H1 (cell line): ENCODE results near the gene CCDC184. TPM values are rescaled to one million over a fixed set of nuclear protein-coding genes. Genes with fewer than 3 reads are reported as not detected.

Experiments
- CTCF ChIA-PET: fragments of 300-600 bp; sonication (Branson Sonifier 250); formaldehyde crosslinking; loops from one replicate; lab custom pipeline; 2021; ENCODE audit not compliant: partially characterized antibody; lab: Charles Lee
- POLR2A ChIA-PET: fragments of 300-600 bp; sonication (Branson Sonifier 250); formaldehyde crosslinking; loops from one replicate; lab custom pipeline; 2021; ENCODE audit warnings: inconsistent platforms; ENCODE audit not compliant: partially characterized antibody; lab: Charles Lee
- DNase-seq, 2 experiments: peaks; one replicate each; pipeline versions ENCODE4 v3.0.0 to v3.0.0-alpha.2; 2010 to 2022; ENCODE audit warnings: low spot score in 2 of 2, low read depth in 1 of 2, mixed read lengths in 1 of 2
- FAIRE-seq: peaks from 2 replicates; lab custom pipeline; 2011; peaks lifted over from hg19 to GRCh38; lab: Jason Lieb, UNC
- H2AFZ ChIP-seq: 2 replicates; pipeline ENCODE4 v1.8.1; 2012; ENCODE audit warnings: low read length, inconsistent platforms
- H2AK5ac ChIP-seq: 2 replicates; pipeline ENCODE4 v1.6.1; 2013; ENCODE audit warnings: low read depth, low read length
- H2BK120ac ChIP-seq: replicated peaks from 2 replicates; pipeline ENCODE3; 2013; ENCODE audit warnings: low read depth, low read length, inconsistent platforms
- H2BK12ac ChIP-seq: 2 replicates; pipeline ENCODE4 v1.6.1; 2013; ENCODE audit warnings: low read depth, low read length
- H2BK15ac ChIP-seq: 2 replicates; pipeline ENCODE4 v1.6.1; 2013; ENCODE audit warnings: low read length
- H2BK20ac ChIP-seq: 2 replicates; pipeline ENCODE4 v1.6.1; 2013; ENCODE audit warnings: low read length
- H2BK5ac ChIP-seq: 2 replicates; pipeline ENCODE4 v1.6.1; 2013; ENCODE audit warnings: low read depth, low read length
- H3K14ac ChIP-seq: 2 replicates; pipeline ENCODE4 v1.6.1; 2013; ENCODE audit warnings: inconsistent platforms; ENCODE audit not compliant: insufficient read length
- H3K18ac ChIP-seq: 2 replicates; pipeline ENCODE4 v1.6.1; 2013; ENCODE audit warnings: low read length; ENCODE audit errors: extremely low read depth
- H3K23ac ChIP-seq: 2 replicates; pipeline ENCODE4 v1.6.1; 2013; ENCODE audit warnings: inconsistent platforms; ENCODE audit not compliant: insufficient read length
- H3K23me2 ChIP-seq: 2 replicates; pipeline ENCODE4 v1.6.1; 2013; ENCODE audit warnings: low read depth, low read length
- H3K27ac ChIP-seq: 2 replicates; pipeline ENCODE4 v1.6.1; 2011; ENCODE audit warnings: low read depth, low read length, inconsistent platforms
- H3K27me3 ChIP-seq, 4 experiments: replicated peaks in 1 of 4; 1 replicate in 1 of 4; 2 replicates in 3 of 4; pipeline versions ENCODE4 v1.6.1 to v1.8.1; 2011 to 2013; ENCODE audit warnings: low read length in 3 of 4, mild to moderate bottlenecking in 3 of 4, inconsistent platforms in 2 of 4, mixed read lengths in 2 of 4, moderate library complexity in 1 of 4; ENCODE audit not compliant: control insufficient read depth in 3 of 4, insufficient read depth in 3 of 4; ENCODE audit errors: extremely low read depth in 1 of 4
- H3K36me3 ChIP-seq, 4 experiments: 2 replicates each; pipeline versions ENCODE4 v1.6.1 to v1.8.1; 2011 to 2013; ENCODE audit warnings: mild to moderate bottlenecking in 4 of 4, low read length in 3 of 4, moderate library complexity in 2 of 4, control low read depth in 1 of 4, inconsistent platforms in 1 of 4; ENCODE audit not compliant: insufficient read depth in 4 of 4, control insufficient read depth in 2 of 4
- H3K4ac ChIP-seq: replicated peaks from 2 replicates; pipeline ENCODE3; 2013; ENCODE audit warnings: low read length, low read depth, mixed read lengths, inconsistent platforms; ENCODE audit not compliant: insufficient read length
- H3K4me1 ChIP-seq, 4 experiments: replicated peaks in 1 of 4; 1 replicate in 1 of 4; 2 replicates in 3 of 4; pipeline versions ENCODE4 v1.6.1 to v1.8.1; 2011 to 2013; ENCODE audit warnings: low read length in 3 of 4, inconsistent platforms in 2 of 4, mixed read lengths in 1 of 4; ENCODE audit not compliant: insufficient read depth in 4 of 4, control insufficient read depth in 3 of 4
- H3K4me2 ChIP-seq, 2 experiments: 2 replicates each; pipeline versions ENCODE4 v1.6.1 to v1.8.1; 2011 to 2013; ENCODE audit warnings: low read depth in 2 of 2, low read length in 2 of 2, control low read depth in 1 of 2, inconsistent platforms in 1 of 2, mild to moderate bottlenecking in 1 of 2; ENCODE audit not compliant: insufficient read depth in 1 of 2
- H3K4me3 ChIP-seq, 4 experiments: fragments of 200-600, 300-600 bp in 1 of 4; sonication (generic), shearing (Covaris generic), sonication (Bioruptor Twin) in 1 of 4; 2 replicates each; pipeline versions ENCODE4 v1.5.1 to v1.8.1; 2011 to 2016; ENCODE audit warnings: low read length in 4 of 4, low read depth in 3 of 4, control low read depth in 2 of 4, inconsistent platforms in 2 of 4, mild to moderate bottlenecking in 2 of 4, mixed read lengths in 1 of 4, moderate library complexity in 1 of 4; ENCODE audit not compliant: insufficient read depth in 2 of 4; ENCODE audit errors: extremely low read depth in 1 of 4
- H3K56ac ChIP-seq: replicated peaks from 2 replicates; pipeline ENCODE3; 2013; ENCODE audit warnings: low read depth, mild to moderate bottlenecking, mixed read lengths, low read length, inconsistent platforms; ENCODE audit not compliant: insufficient read length
- H3K79me1 ChIP-seq: 2 replicates; pipeline ENCODE4 v1.6.1; 2013; ENCODE audit warnings: low read depth, low read length, control low read depth
- H3K79me2 ChIP-seq, 2 experiments: 2 replicates each; pipeline versions ENCODE4 v1.6.1 to v1.8.1; 2012 to 2013; ENCODE audit warnings: low read length in 2 of 2, mild to moderate bottlenecking in 2 of 2, inconsistent platforms in 1 of 2; ENCODE audit not compliant: insufficient read depth in 2 of 2, control insufficient read depth in 1 of 2
- H3K9ac ChIP-seq, 4 experiments: replicated peaks in 1 of 4; 1 replicate in 1 of 4; 2 replicates in 3 of 4; pipeline versions ENCODE4 v1.6.1 to v1.8.1; 2011 to 2013; ENCODE audit warnings: low read depth in 3 of 4, low read length in 3 of 4, control low read depth in 2 of 4, mild to moderate bottlenecking in 2 of 4, moderate library complexity in 2 of 4, inconsistent platforms in 1 of 4; ENCODE audit errors: extremely low read depth in 1 of 4
- H3K9me3 ChIP-seq, 2 experiments: 2 replicates each; pipeline versions ENCODE4 v1.6.1 to v1.8.1; 2012 to 2013; ENCODE audit warnings: mild to moderate bottlenecking in 2 of 2, moderate library complexity in 2 of 2, control low read depth in 1 of 2, inconsistent platforms in 1 of 2, low read depth in 1 of 2, low read length in 1 of 2, mixed read lengths in 1 of 2; ENCODE audit not compliant: insufficient read depth in 2 of 2
- H4K20me1 ChIP-seq, 2 experiments: replicated peaks in 1 of 2; 2 replicates each; pipeline versions ENCODE3 to v1.8.1; 2011 to 2013; ENCODE audit warnings: inconsistent platforms in 2 of 2, low read length in 2 of 2, mild to moderate bottlenecking in 1 of 2; ENCODE audit not compliant: insufficient read depth in 2 of 2, control insufficient read depth in 1 of 2
- H4K5ac ChIP-seq: 2 replicates; pipeline ENCODE4 v1.6.1; 2013; ENCODE audit warnings: low read length, low read depth, mixed read lengths, inconsistent platforms; ENCODE audit not compliant: insufficient read length
- H4K8ac ChIP-seq: 2 replicates; pipeline ENCODE4 v1.8.0; 2013; ENCODE audit warnings: mild to moderate bottlenecking, moderate library complexity, low read length, inconsistent platforms; ENCODE audit not compliant: insufficient read depth; ENCODE audit errors: extremely low read depth
- H4K91ac ChIP-seq: replicated peaks from 2 replicates; pipeline ENCODE3; 2013; ENCODE audit warnings: low read length, mixed read lengths, inconsistent platforms; ENCODE audit not compliant: insufficient read length
- BCL11A ChIP-seq, 2 experiments: IDR thresholded peaks; one replicate each; pipeline ENCODE4 v1.6.1; 2011; ENCODE audit warnings: low read depth in 2 of 2, low read length in 2 of 2, mild to moderate bottlenecking in 2 of 2
- CEBPB ChIP-seq: IDR thresholded peaks from 2 replicates; pipeline ENCODE4 v1.6.1; 2012; ENCODE audit warnings: low read depth, low read length
- EGR1 ChIP-seq: IDR thresholded peaks from 2 replicates; pipeline ENCODE4 v1.6.1; 2011; ENCODE audit warnings: low read depth, low read length, borderline replicate concordance
- EP300 ChIP-seq, 2 experiments: IDR thresholded peaks; 1 replicate in 1 of 2; 2 replicates in 1 of 2; pipeline ENCODE4 v1.6.1; 2011 to 2012; ENCODE audit warnings: low read depth in 2 of 2, low read length in 2 of 2, mild to moderate bottlenecking in 2 of 2, borderline replicate concordance in 1 of 2, inconsistent platforms in 1 of 2, moderate library complexity in 1 of 2
- GTF2F1 ChIP-seq: IDR thresholded peaks from 2 replicates; pipeline ENCODE4 v1.6.1; 2012; ENCODE audit warnings: low read depth, low read length, improper control_type of control experiment, borderline replicate concordance
- JUN ChIP-seq: IDR thresholded peaks from 2 replicates; pipeline ENCODE4 v1.6.1; 2011; ENCODE audit warnings: low read depth, mild to moderate bottlenecking, improper control_type of control experiment, low read length
- KDM1A ChIP-seq: fragments of 200-600, 300-600 bp; sonication (generic); IDR thresholded peaks from 2 replicates; pipeline ENCODE4 v1.7.1; 2016; ENCODE audit warnings: mild to moderate bottlenecking, low read length, borderline replicate concordance
- RNF2 ChIP-seq: fragments of 200-900, 300-1000 bp; sonication (generic); IDR thresholded peaks from 2 replicates; pipeline ENCODE4 v1.7.1; 2016; ENCODE audit warnings: borderline replicate concordance, low read depth, mild to moderate bottlenecking, antibody characterized with exemption, low read length; ENCODE audit not compliant: poor library complexity, severe bottlenecking; ENCODE audit errors: missing control alignments
- SAP30 ChIP-seq: fragments of 300-600 bp; sonication (generic); IDR thresholded peaks from 2 replicates; pipeline ENCODE4 v1.7.1; 2012; ENCODE audit warnings: low read length, moderate library complexity, mild to moderate bottlenecking, inconsistent platforms; ENCODE audit not compliant: insufficient read depth, insufficient replicate concordance
- SIN3A ChIP-seq, 2 experiments: IDR thresholded peaks in 1 of 2; conservative IDR thresholded peaks in 1 of 2; 2 replicates each; pipeline ENCODE4 v1.6.1; 2011 to 2012; ENCODE audit warnings: low read length in 2 of 2, improper control_type of control experiment in 1 of 2, low read depth in 1 of 2, mild to moderate bottlenecking in 1 of 2
- SP4 ChIP-seq: IDR thresholded peaks from 2 replicates; pipeline ENCODE4 v1.6.1; 2012; ENCODE audit warnings: low read length, inconsistent platforms
- TBP ChIP-seq: IDR thresholded peaks from 2 replicates; pipeline ENCODE4 v1.6.1; 2011; ENCODE audit warnings: low read depth, low read length, improper control_type of control experiment
- YY1 ChIP-seq: IDR thresholded peaks from 2 replicates; pipeline ENCODE4 v1.6.1; 2011; ENCODE audit warnings: low read depth, mild to moderate bottlenecking, low read length
- ZNF274 ChIP-seq: IDR thresholded peaks from 2 replicates; pipeline ENCODE4 v1.7.0; 2012; ENCODE audit warnings: low read length, borderline replicate concordance; ENCODE audit errors: extremely low read depth
- polyA plus RNA-seq, 7 experiments: library from polyadenylated mRNA; depleted of rRNA in 3 of 7; stranded (reverse) in 5 of 7; unstranded in 2 of 7; fragments of >200 nt in 5 of 7; fragments of 200-250 nt in 2 of 7; gene quantifications; 1 replicate in 5 of 7; 2 replicates in 1 of 7; 4 replicates in 1 of 7; pipeline versions ENCODE4 v1.2.1 to v1.2.3, GENCODE V29; 2011 to 2013; ENCODE audit warnings: missing spikeins in 2 of 7, mixed read lengths in 2 of 7
- total RNA-seq: library from RNA; stranded (reverse); fragmentation: NEBNext Ultra II Directional; extraction: Animal tissue kit (Norgen Biotek cat#: 25700); gene quantifications from 2 replicates; pipeline ENCODE4 v1.2.1, GENCODE V29; 2021
- TF ChIP-seq, protein P1 (sequence below): IDR thresholded peaks from 2 replicates; pipeline ENCODE4 v1.6.1; 2012; ENCODE audit warnings: inconsistent platforms

Gene CCDC184
- total and polyA plus RNA-seq, 2 of the 8 experiments (the other 6 are each of a cell fraction or from before 2014, with no cell fraction given): 2.2 to 3.0 TPM

DNA sequence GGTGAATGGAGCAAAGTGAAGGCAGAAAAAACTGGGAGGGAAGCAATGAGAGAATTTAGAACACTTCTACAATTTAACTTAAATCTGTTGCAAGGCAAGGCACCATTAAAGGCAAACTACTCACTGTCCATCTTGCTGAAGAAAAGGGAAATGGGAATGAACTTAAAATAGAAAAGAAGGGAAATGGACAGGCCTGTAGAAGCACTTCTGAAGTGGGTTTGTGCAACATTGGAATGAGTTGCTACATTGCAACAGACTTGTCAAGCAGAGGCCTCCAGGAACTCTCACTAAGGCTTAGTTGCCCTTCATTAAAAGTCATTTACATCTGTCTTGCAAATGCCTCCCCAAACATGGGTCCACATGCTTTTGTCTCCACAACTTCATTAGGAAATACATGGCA, 33.3 kb downstream of the CCDC184 start:
- H3K18ac ChIP-seq: no peak overlapping the region
- H3K27me3 ChIP-seq: no peaks in the 10 kb centered on the region; a peak in 1 of 7 replicates
- FAIRE-seq (no peak), DNase-seq (no peak)
- no peak overlapping the region for H4K91ac ChIP-seq
- H2BK12ac ChIP-seq: no peak overlapping the region
- no peak overlapping the region for H2BK15ac ChIP-seq
- H2BK5ac ChIP-seq: no peak overlapping the region
- no peak overlapping the region for H3K14ac ChIP-seq
- no peaks in the 10 kb centered on the region for H3K79me1 ChIP-seq
- no peak overlapping the region for H3K27ac ChIP-seq
- H3K9me3 ChIP-seq: no peaks in the 10 kb centered on the region
- no peak overlapping the region for H3K4ac ChIP-seq
- no peak overlapping the region for H2BK20ac ChIP-seq
- H3K79me2 ChIP-seq: no peaks in the 10 kb centered on the region
- no peaks in the 10 kb centered on the region for H4K20me1 ChIP-seq
- H4K8ac ChIP-seq: no peak overlapping the region
- no peak overlapping the region for H2AK5ac ChIP-seq
- no peak overlapping the region for H3K4me2 ChIP-seq
- no peaks in the 10 kb centered on the region for H3K36me3 ChIP-seq
- H2BK120ac ChIP-seq: no peak overlapping the region
- H3K23me2 ChIP-seq: no peaks in the 10 kb centered on the region
- H3K23ac ChIP-seq: no peak overlapping the region
- no peak overlapping the region for H3K56ac ChIP-seq
- no peak overlapping the region for H3K9ac ChIP-seq
- no peak overlapping the region for H2AFZ ChIP-seq
- ChIA-PET POLR2A (no interaction called here), CTCF (no interaction called here)
- no peak overlapping the region for H4K5ac ChIP-seq
- H3K4me3 ChIP-seq: no peak overlapping the region
- no peaks in the 10 kb centered on the region for H3K4me1 ChIP-seq
- TF ChIP-seq RNF2: no peak
- TF ChIP-seq SP4: no peak
- no peak for TF ChIP-seq SAP30
- no peak for TF ChIP-seq KDM1A
- no peak for TF ChIP-seq TBP
- no peak for TF ChIP-seq SIN3A (conservative IDR thresholded peaks at IDR 0.05 in 1 of 2, IDR thresholded peaks at IDR 0.05 in 1 of 2; ENCODE audit: low read depth in 1 of 2, low read length in 2 of 2)
- TF ChIP-seq YY1: no peak
- TF ChIP-seq EGR1: no peak
- no peak for TF ChIP-seq ZNF274
- no peak for TF ChIP-seq BCL11A (IDR thresholded peaks at IDR 0.05; ENCODE audit: low read depth in 2 of 2, low read length in 2 of 2)
- TF ChIP-seq, protein P1, sequence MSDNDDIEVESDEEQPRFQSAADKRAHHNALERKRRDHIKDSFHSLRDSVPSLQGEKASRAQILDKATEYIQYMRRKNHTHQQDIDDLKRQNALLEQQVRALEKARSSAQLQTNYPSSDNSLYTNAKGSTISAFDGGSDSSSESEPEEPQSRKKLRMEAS: no peak
- no peak for TF ChIP-seq EP300 (IDR thresholded peaks at IDR 0.05; ENCODE audit: borderline replicate concordance in 1 of 2, low read depth in 2 of 2, low read length in 2 of 2)
- no peak for TF ChIP-seq GTF2F1
- no peak for TF ChIP-seq CEBPB
- no peak for TF ChIP-seq JUN
